Tibial nerve (tissue), 4 donors: ENCODE measurements around the gene LENG8. TPM values are rescaled to one million over a fixed set of nuclear protein-coding genes. Genes with fewer than 3 reads are reported as not detected.

Experiments
- DNase-seq, 2 donors: peaks; one replicate each; pipeline ENCODE4 v3.0.0-alpha.2; 2019; ENCODE audit warnings: low spot score in 2 of 2
- H3K27ac ChIP-seq, 4 donors: fragments of 200-600 bp; sonication (generic) in 3 of 4; one replicate each; pipeline ENCODE4 v1.5.1; 2017 to 2019; ENCODE audit warnings: mild to moderate bottlenecking in 1 of 4
- H3K27me3 ChIP-seq, 2 donors: fragments of 200-600 bp; sonication (generic) in 1 of 2; one replicate each; pipeline versions ENCODE4 v1.5.1 to v1.6.0; 2017 to 2019
- H3K36me3 ChIP-seq, 3 donors: fragments of 200-600 bp; sonication (generic); one replicate each; pipeline ENCODE4 v1.5.1; 2018 to 2019
- H3K4me1 ChIP-seq, 4 donors: fragments of 200-600 bp; sonication (generic) in 3 of 4; one replicate each; pipeline ENCODE4 v1.5.1; 2017 to 2019
- H3K4me3 ChIP-seq, 4 donors: fragments of 200-600 bp; sonication (generic) in 3 of 4; one replicate each; pipeline ENCODE4 v1.5.1; 2017 to 2019; ENCODE audit warnings: mild to moderate bottlenecking in 1 of 4, moderate library complexity in 1 of 4
- H3K9me3 ChIP-seq, 4 donors: fragments of 200-600 bp; sonication (generic) in 3 of 4; one replicate each; pipeline ENCODE4 v1.5.1; 2017 to 2019
- CTCF ChIP-seq, 5 experiments: fragments of 200-600 bp in 3 of 5; fragments of 450-650 bp in 2 of 5; sonication (generic) in 3 of 5; IDR thresholded peaks; one replicate each; pipeline ENCODE4 v1.5.1; 2016 to 2019; ENCODE audit warnings: antibody characterized with exemption in 5 of 5, mild to moderate bottlenecking in 3 of 5, moderate library complexity in 2 of 5
- EP300 ChIP-seq, 2 donors: sonication (generic); formaldehyde crosslinking; IDR thresholded peaks; one replicate each; pipeline ENCODE4 v1.6.1; 2017; ENCODE audit warnings: antibody characterized with exemption in 2 of 2, mild to moderate bottlenecking in 1 of 2
- POLR2A ChIP-seq, 2 donors: fragments of 450-650 bp; IDR thresholded peaks; one replicate each; pipeline ENCODE4 v1.6.1; 2017; ENCODE audit warnings: antibody characterized with exemption in 2 of 2, mild to moderate bottlenecking in 2 of 2, moderate library complexity in 2 of 2
- WGBS, 2 donors: methylation state at CpG; one replicate each; pipeline ENCODE4 v1.1.5; 2018; 5-methylcytosine and 5-hydroxymethylcytosine counted together
- total RNA-seq, 4 donors: library from RNA; depleted of rRNA; stranded (reverse); fragments of >200 nt; gene quantifications; one replicate each; pipeline ENCODE4 v1.1.0, GENCODE V29; 2016

LENG8 gene
- total RNA-seq, 4 donors from 2014 or later = 189 to 389 (median 285) TPM

DNA sequence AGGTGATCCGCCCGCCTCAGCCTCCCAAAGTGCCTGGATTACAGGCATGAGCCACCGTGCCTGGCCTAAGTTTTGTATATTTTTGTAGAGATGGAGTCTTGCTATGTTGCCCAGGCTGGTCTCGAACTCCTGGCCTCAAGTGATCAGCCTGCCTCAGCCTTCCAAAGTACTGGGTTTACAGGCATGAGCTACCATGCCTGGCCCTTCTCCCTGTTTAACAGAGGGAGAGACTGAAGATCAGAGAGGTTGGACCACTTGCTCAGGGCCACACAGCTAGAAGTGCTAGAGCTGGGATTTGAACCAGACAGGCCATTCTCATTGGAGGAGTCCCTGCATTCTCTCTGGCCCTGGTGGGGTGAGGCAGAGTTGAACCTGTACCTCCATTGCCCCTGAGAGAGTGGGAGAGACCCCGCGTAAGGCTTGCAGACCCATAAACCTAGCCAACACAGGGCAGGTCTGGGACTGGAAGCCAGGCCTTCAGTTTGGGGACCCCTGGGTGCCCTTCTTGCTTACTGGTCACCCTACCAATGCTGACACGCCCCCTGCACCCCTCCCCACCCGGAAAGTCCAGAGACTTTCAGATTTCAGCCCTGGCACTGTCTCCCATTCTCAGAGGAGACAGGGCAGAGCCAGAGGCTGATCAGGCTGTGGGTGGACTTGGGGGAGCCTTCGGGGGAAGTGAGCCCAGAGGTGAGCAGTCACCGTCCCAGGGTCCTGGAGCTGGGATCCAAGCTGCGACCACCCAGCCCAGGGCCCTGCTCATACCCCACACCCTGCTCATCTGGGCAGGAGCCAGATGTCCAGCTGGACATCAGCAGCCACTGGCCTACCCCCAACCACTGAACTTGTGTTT lies 20.4 kb upstream of the LENG8 start:
- 69 to 86% methylated on average over 7 to 11 of the region's 11 CpGs for WGBS, 2 donors
- peaks cover 0 to 45% of the 10 kb centered on the region in 2 donors for H3K27me3 ChIP-seq
- TF ChIP-seq POLR2A (IDR thresholded peaks at IDR 0.05) (no peak), CTCF (IDR thresholded peaks at IDR 0.05) (no peak), EP300 (IDR thresholded peaks at IDR 0.05) (no peak)

GRCh38 chr19:54429176-54429495 lies 19.9 kb upstream of the LENG8 start:
- DNase-seq = no peak
- 51 to 55% methylated on average over 8 of the region's 8 CpGs for WGBS, 2 donors
- H3K4me1 ChIP-seq = peaks cover 0 to 33% (median 13%) of the 10 kb centered on the region in 4 donors
- no peak overlapping the region for H3K4me3 ChIP-seq
- H3K27ac ChIP-seq = peak overlapping the region in 2 of 4 donors; percentile 10 to 36
- no peaks in the 10 kb centered on the region for H3K9me3 ChIP-seq
- H3K36me3 ChIP-seq = no peaks in the 10 kb centered on the region
- no peak for TF ChIP-seq CTCF (IDR thresholded peaks at IDR 0.05)
- TF ChIP-seq POLR2A (IDR thresholded peaks at IDR 0.05) = no peak
- peaks cover 0 to 45% of the 10 kb centered on the region in 2 donors for H3K27me3 ChIP-seq

More for the DNA sequence above, 20.4 kb upstream of the LENG8 start:
- Histone ChIP-seq H3K27ac (peak overlapping the region in 1 of 4 donors; percentile 36), H3K9me3 (no peaks in the 10 kb centered on the region), H3K36me3 (no peaks in the 10 kb centered on the region), H3K4me3 (no peak overlapping the region), H3K4me1 (peaks cover 0 to 33% (median 13%) of the 10 kb centered on the region in 4 donors)
- no peak for DNase-seq

- no peaks in the 10 kb centered on the region for H3K9me3 ChIP-seq
- no peak for DNase-seq
- H3K4me1 ChIP-seq = peaks cover 0 to 37% (median 15%) of the 10 kb centered on the region in 4 donors
- WGBS, 2 donors = 38 to 40% methylated on average over 12 to 13 of the region's 13 CpGs
- no peak overlapping the region for H3K4me3 ChIP-seq
- peak overlapping the region in 3 of 4 donors; percentile 10 to 36 (median 13) for H3K27ac ChIP-seq
- H3K27me3 ChIP-seq = peaks cover 0 to 45% of the 10 kb centered on the region in 2 donors
- TF ChIP-seq CTCF (IDR thresholded peaks at IDR 0.05) (no peak), EP300 (IDR thresholded peaks at IDR 0.05) (no peak), POLR2A (IDR thresholded peaks at IDR 0.05) (no peak)
- H3K36me3 ChIP-seq = no peaks in the 10 kb centered on the region
Measured at GRCh38 chr19:54429545-54430227, 19.3 kb upstream of the LENG8 start.

DNA sequence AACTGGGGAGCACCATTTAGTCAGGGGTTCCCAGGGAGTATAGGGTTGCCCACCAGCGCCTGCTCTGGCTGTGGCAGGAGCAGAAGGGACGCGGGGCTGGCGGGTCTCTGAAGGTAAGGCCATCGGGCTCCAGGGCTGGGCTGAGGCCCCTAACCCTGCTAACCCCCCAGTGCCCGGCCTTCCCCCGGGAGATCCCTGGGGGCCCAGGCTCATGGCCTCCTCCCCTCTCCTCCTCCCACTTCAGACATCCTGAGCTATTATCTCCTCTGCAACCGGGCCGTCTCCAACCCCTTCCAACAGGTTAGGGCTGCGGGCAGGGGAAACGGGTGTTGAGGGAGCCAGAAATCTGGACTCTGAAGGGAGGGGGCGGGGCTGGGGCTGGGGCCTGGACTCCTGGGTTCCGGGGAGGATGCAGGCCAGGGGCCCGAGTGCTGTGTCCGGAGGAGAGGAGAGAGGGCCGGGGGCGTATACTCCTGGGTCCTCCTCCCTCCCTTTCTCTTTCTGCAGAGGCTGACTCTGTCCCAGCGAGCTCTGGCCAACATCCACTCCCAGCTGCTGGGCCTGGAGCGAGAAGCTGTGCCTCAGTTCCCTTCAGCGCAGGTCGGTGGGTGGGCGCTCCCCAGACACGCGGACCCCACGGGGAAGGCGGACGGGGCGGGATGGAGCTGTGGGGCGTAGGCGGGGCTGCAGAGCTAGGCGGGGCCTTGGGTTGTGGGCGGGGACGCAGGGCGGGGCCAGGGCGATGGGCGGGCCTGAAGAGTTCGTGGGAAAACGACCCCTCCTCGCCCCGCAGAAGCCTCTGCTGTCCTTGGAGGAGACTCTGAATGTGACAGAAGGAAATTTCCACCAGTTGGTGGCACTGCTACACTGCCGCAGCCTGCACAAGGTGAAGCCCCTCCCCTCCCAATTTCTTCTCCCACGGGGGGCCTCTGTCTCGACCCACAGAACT lies 18.4 kb upstream of the LENG8 start:
- peak overlapping the region in 3 of 4 donors; percentile 17 to 44 (median 19) for H3K4me3 ChIP-seq
- peak overlapping the region in 2 of 4 donors; percentile 10 to 36 for H3K27ac ChIP-seq
- H3K4me1 ChIP-seq = peaks cover 0 to 46% (median 20%) of the 10 kb centered on the region in 4 donors
- no peak for TF ChIP-seq POLR2A (IDR thresholded peaks at IDR 0.05)
- no peak for TF ChIP-seq EP300 (IDR thresholded peaks at IDR 0.05)
- peak in 2 of 5 experiments; percentile 20 to 24 for TF ChIP-seq CTCF (IDR thresholded peaks at IDR 0.05)
- DNase-seq = no peak
- 6 to 11% methylated on average over 31 to 37 of the region's 43 CpGs for WGBS, 2 donors
- H3K36me3 ChIP-seq = no peaks in the 10 kb centered on the region
- H3K9me3 ChIP-seq = no peaks in the 10 kb centered on the region
- peaks cover 0 to 45% of the 10 kb centered on the region in 2 donors for H3K27me3 ChIP-seq
